HEK293 (cell line): ENCODE data around the gene CACNG4.

ENCODE experiments used
- CTCF ChIA-PET: fragments of 350-600 bp; formaldehyde crosslinking; extraction: SDS; loops from one replicate; lab custom pipeline; 2021; ENCODE audit warnings: antibody characterized with exemption; lab: Yijun Ruan, JAX
- POLR2A ChIA-PET: fragments of 300-600 bp; formaldehyde crosslinking; extraction: SDS; loops from one replicate; lab custom pipeline; 2020; ENCODE audit warnings: antibody characterized with exemption, inconsistent platforms; lab: Yijun Ruan, JAX
- H3K27ac ChIP-seq: fragments of 200-500 bp; sonication (Bioruptor generic); 2 replicates; pipeline ENCODE4 v1.5.1; 2014; ENCODE audit warnings: low read depth, low read length, control low read depth, inconsistent platforms; ENCODE audit errors: extremely low read depth
- H3K36me3 ChIP-seq, 2 experiments: fragments of 200-500 bp in 1 of 2; sonication (Bioruptor generic) in 1 of 2; 1 replicate in 1 of 2; 2 replicates in 1 of 2; pipeline ENCODE4 v1.5.1; 2014 to 2017; ENCODE audit warnings: inconsistent platforms in 2 of 2, low read length in 2 of 2; ENCODE audit not compliant: control insufficient read depth in 2 of 2, insufficient read depth in 1 of 2
- H3K4me1 ChIP-seq: fragments of 200-500 bp; sonication (Bioruptor generic); 2 replicates; pipeline ENCODE4 v1.5.1; 2014; ENCODE audit warnings: mild to moderate bottlenecking, low read length, inconsistent platforms; ENCODE audit not compliant: control insufficient read depth, insufficient read depth
- H3K4me3 ChIP-seq: 2 replicates; pipeline ENCODE4 v1.5.1; 2011; ENCODE audit warnings: low read depth, mild to moderate bottlenecking, control low read depth, low read length, moderate library complexity
- H3K9me3 ChIP-seq: fragments of 200-500 bp; sonication (Bioruptor generic); 2 replicates; pipeline ENCODE4 v1.5.1; 2014; ENCODE audit warnings: low read depth, low read length, inconsistent platforms; ENCODE audit not compliant: control insufficient read depth, insufficient read depth
- EGR2 ChIP-seq: fragments of 450-650 bp; formaldehyde crosslinking; IDR thresholded peaks from 2 replicates; pipeline ENCODE4 v1.5.1; 2016; ENCODE audit warnings: low read depth, missing biosample characterization, missing genetic modification characterization
- KLF1 ChIP-seq: fragments of 450-650 bp; formaldehyde crosslinking; IDR thresholded peaks from 2 replicates; pipeline ENCODE4 v1.5.1; 2016; ENCODE audit warnings: missing biosample characterization, missing genetic modification characterization
- RBAK ChIP-seq: fragments of 450-650 bp; formaldehyde crosslinking; IDR thresholded peaks from 2 replicates; pipeline ENCODE4 v1.5.1; 2016; ENCODE audit warnings: missing biosample characterization, missing genetic modification characterization
- SALL2 ChIP-seq: fragments of 450-650 bp; formaldehyde crosslinking; IDR thresholded peaks from 2 replicates; pipeline ENCODE4 v1.5.0; 2017; ENCODE audit warnings: missing biosample characterization, mild to moderate bottlenecking, missing genetic modification characterization, borderline replicate concordance
- SCRT1 ChIP-seq: fragments of 450-650 bp; formaldehyde crosslinking; IDR thresholded peaks from 2 replicates; pipeline ENCODE4 v1.5.1; 2016; ENCODE audit warnings: missing biosample characterization, missing genetic modification characterization, borderline replicate concordance
- SCRT2 ChIP-seq: fragments of 450-650 bp; formaldehyde crosslinking; IDR thresholded peaks from 2 replicates; pipeline ENCODE4 v1.5.1; 2016; ENCODE audit warnings: missing biosample characterization, missing genetic modification characterization
- SP7 ChIP-seq: fragments of 450-650 bp; formaldehyde crosslinking; IDR thresholded peaks from 2 replicates; pipeline ENCODE4 v1.5.1; 2016; ENCODE audit warnings: missing biosample characterization, missing genetic modification characterization
- ZBTB21 ChIP-seq: fragments of 450-650 bp; formaldehyde crosslinking; IDR thresholded peaks from 2 replicates; pipeline ENCODE4 v1.5.1; 2017; ENCODE audit warnings: missing biosample characterization, missing genetic modification characterization
- ZNF174 ChIP-seq: fragments of 450-650 bp; formaldehyde crosslinking; IDR thresholded peaks from 2 replicates; pipeline ENCODE4 v1.5.0; 2017; ENCODE audit warnings: missing biosample characterization, mild to moderate bottlenecking, missing genetic modification characterization
- ZNF202 ChIP-seq: fragments of 450-650 bp; formaldehyde crosslinking; IDR thresholded peaks from 2 replicates; pipeline ENCODE4 v1.5.1; 2016; ENCODE audit warnings: missing biosample characterization, missing genetic modification characterization, borderline replicate concordance
- ZNF292 ChIP-seq: fragments of 450-650 bp; formaldehyde crosslinking; IDR thresholded peaks from 2 replicates; pipeline ENCODE4 v1.5.1; 2016; ENCODE audit warnings: low read depth, missing biosample characterization, missing genetic modification characterization, borderline replicate concordance
- ZNF354C ChIP-seq: fragments of 450-650 bp; formaldehyde crosslinking; IDR thresholded peaks from 2 replicates; pipeline ENCODE4 v1.5.1; 2016; ENCODE audit warnings: missing biosample characterization, missing genetic modification characterization, low read depth, borderline replicate concordance
- ZNF37A ChIP-seq: fragments of 450-650 bp; IDR thresholded peaks from 2 replicates; pipeline ENCODE4 v1.5.1; 2018; ENCODE audit warnings: missing biosample characterization, missing genetic modification characterization
- ZNF514 ChIP-seq: fragments of 450-650 bp; formaldehyde crosslinking; IDR thresholded peaks from 2 replicates; pipeline ENCODE4 v1.5.1; 2016; ENCODE audit warnings: missing biosample characterization, missing genetic modification characterization
- ZNF558 ChIP-seq: fragments of 450-650 bp; formaldehyde crosslinking; IDR thresholded peaks from 2 replicates; pipeline ENCODE4 v1.5.1; 2016; ENCODE audit warnings: missing biosample characterization, missing genetic modification characterization
- ZNF561 ChIP-seq: fragments of 450-650 bp; IDR thresholded peaks from 2 replicates; pipeline ENCODE4 v1.5.1; 2018; ENCODE audit warnings: missing biosample characterization, missing genetic modification characterization, borderline replicate concordance
- ZNF621 ChIP-seq: fragments of 450-650 bp; formaldehyde crosslinking; IDR thresholded peaks from 2 replicates; pipeline ENCODE4 v1.5.1; 2017; ENCODE audit warnings: missing biosample characterization, missing genetic modification characterization
- ZNF707 ChIP-seq: fragments of 450-650 bp; formaldehyde crosslinking; IDR thresholded peaks from 2 replicates; pipeline ENCODE4 v1.5.1; 2016; ENCODE audit warnings: missing biosample characterization, missing genetic modification characterization
- ZNF843 ChIP-seq: fragments of 450-650 bp; formaldehyde crosslinking; IDR thresholded peaks from 2 replicates; pipeline ENCODE4 v1.5.1; 2016; ENCODE audit warnings: missing biosample characterization, missing genetic modification characterization
- ZSCAN16 ChIP-seq: fragments of 450-650 bp; formaldehyde crosslinking; IDR thresholded peaks from 2 replicates; pipeline ENCODE4 v1.5.1; 2016; ENCODE audit warnings: missing biosample characterization, missing genetic modification characterization
- TF ChIP-seq, protein P1 (sequence below): fragments of 450-650 bp; formaldehyde crosslinking; IDR thresholded peaks from 2 replicates; pipeline ENCODE4; 2016; ENCODE audit warnings: missing biosample characterization, missing genetic modification characterization
- TF ChIP-seq, protein P2 (sequence below): fragments of 450-650 bp; formaldehyde crosslinking; IDR thresholded peaks from 2 replicates; pipeline ENCODE4 v1.5.1; 2016; ENCODE audit warnings: missing biosample characterization, missing genetic modification characterization
- TF ChIP-seq, protein P3 (sequence below): fragments of 450-650 bp; formaldehyde crosslinking; IDR thresholded peaks from 2 replicates; pipeline ENCODE4 v1.5.0; 2017; ENCODE audit warnings: missing biosample characterization, missing genetic modification characterization, borderline replicate concordance

Gene CACNG4

DNA sequence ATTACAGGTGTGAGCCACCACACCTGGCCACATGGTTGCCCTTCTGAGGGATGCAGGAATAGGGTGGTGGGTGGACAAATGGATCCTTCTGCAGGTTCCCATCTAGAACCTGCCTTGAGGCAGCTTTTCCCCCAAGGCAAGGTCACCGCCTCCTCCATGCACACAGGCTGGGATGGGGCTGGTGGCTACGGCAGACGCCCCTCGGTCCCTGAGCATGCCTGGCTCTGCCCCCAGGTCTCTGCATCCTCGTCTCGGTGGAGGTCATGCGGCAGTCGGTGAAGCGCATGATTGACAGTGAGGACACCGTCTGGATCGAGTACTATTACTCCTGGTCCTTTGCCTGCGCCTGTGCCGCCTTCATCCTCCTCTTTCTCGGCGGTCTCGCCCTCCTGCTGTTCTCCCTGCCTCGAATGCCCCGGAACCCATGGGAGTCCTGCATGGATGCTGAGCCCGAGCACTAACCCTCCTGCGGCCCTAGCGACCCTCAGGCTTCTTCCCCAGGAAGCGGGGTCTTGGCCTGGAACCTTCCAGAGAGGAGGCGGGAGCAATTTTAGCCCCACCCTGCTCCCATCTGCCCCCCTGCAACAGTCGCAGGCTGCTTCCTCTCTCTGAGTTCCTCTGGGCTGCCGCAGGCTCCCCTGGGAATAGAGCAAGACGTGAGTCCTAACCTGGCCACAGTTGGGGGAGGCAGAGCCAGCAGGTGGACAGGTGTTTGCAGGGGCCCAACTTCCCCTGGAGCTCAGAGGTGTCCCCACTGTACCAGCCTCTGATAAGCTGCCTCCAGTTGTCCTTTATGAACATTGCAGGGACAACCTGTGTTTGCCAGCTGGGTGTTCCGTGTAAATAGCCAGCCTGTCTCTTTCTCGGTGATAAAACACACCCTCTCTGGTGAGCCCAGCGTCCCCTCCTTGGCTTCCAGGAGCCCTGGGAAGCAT, 91.6 kb downstream of the CACNG4 start:
- H3K4me3 ChIP-seq: no peak overlapping the region
- no peaks in the 10 kb centered on the region for H3K9me3 ChIP-seq
- H3K36me3 ChIP-seq: no peaks in the 10 kb centered on the region
- H3K27ac ChIP-seq: no peak overlapping the region
- TF ChIP-seq ZNF561 (tag by site-specific recombination) (no peak), ZNF292 (tag by site-specific recombination) (no peak), ZNF174 (tag by site-specific recombination) (no peak)
- TF ChIP-seq, all 188 proteins: peak for 0
- ChIA-PET CTCF (interaction anchor here (0.6 kb wide), 1 partner anchor 1035 kb away, joined by 4 read pairs; no protein-coding TSS in a partner anchor), POLR2A (no interaction called here)
- H3K4me1 ChIP-seq: no peaks in the 10 kb centered on the region

DNA sequence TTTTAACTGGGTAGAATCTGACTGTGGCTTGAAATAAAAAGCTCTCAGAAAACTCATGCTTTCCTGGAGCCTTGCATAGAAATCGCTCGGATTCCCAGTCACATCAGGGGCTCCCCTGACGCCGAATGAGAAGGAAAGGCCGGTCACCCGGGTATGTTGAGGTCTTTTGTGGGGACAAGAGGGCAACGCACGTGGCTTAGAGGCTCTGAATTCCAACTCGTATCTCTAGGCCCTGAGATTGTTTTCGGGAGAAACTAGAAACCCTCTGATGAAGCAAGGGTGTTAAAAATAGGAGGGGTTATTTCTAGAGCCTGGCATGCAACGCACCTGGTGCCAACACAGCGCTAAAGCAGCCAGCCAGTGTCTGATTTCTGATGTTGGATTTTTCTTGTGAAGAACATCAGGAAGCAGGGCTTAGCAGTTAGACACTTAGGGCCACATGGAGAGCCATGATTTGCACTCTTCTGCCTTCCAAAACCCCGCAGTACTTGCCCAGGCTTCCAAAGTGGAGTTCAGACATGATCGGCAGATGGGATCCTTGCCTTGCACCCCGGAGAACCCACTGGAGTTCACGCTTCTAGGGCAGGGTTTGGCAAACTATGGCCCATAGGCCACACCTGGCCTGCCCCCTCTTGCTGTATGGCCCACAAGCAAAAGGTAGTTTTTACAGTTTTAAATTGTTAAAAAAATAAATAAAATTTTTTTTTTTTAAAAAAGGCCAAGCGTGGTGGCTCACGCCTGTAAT, 92.4 kb downstream of the CACNG4 start:
- CTCF ChIA-PET: interaction anchor here (0.6 kb wide), 1 partner anchor 1035 kb away, joined by 4 read pairs; no protein-coding TSS in a partner anchor
- H3K4me3 ChIP-seq: no peak overlapping the region
- TF ChIP-seq, protein P1, sequence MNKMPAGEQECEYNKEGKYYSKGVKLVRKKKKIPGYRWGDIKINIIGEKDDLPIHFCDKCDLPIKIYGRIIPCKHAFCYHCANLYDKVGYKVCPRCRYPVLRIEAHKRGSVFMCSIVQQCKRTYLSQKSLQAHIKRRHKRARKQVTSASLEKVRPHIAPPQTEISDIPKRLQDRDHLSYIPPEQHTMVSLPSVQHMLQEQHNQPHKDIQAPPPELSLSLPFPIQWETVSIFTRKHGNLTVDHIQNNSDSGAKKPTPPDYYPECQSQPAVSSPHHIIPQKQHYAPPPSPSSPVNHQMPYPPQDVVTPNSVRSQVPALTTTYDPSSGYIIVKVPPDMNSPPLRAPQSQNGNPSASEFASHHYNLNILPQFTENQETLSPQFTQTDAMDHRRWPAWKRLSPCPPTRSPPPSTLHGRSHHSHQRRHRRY (tag by site-specific recombination): no peak
- TF ChIP-seq EGR2: no peak
- TF ChIP-seq, protein P2, sequence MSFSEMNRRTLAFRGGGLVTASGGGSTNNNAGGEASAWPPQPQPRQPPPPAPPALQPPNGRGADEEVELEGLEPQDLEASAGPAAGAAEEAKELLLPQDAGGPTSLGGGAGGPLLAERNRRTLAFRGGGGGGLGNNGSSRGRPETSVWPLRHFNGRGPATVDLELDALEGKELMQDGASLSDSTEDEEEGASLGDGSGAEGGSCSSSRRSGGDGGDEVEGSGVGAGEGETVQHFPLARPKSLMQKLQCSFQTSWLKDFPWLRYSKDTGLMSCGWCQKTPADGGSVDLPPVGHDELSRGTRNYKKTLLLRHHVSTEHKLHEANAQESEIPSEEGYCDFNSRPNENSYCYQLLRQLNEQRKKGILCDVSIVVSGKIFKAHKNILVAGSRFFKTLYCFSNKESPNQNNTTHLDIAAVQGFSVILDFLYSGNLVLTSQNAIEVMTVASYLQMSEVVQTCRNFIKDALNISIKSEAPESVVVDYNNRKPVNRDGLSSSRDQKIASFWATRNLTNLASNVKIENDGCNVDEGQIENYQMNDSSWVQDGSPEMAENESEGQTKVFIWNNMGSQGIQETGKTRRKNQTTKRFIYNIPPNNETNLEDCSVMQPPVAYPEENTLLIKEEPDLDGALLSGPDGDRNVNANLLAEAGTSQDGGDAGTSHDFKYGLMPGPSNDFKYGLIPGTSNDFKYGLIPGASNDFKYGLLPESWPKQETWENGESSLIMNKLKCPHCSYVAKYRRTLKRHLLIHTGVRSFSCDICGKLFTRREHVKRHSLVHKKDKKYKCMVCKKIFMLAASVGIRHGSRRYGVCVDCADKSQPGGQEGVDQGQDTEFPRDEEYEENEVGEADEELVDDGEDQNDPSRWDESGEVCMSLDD (tag by site-specific recombination): no peak
- no peak for TF ChIP-seq RBAK (tag by site-specific recombination)
- TF ChIP-seq ZNF707: no peak
- no peak for TF ChIP-seq ZNF354C (tag by site-specific recombination)
- POLR2A ChIA-PET: no interaction called here
- H3K36me3 ChIP-seq: no peaks in the 10 kb centered on the region
- H3K27ac ChIP-seq: no peak overlapping the region
- no peaks in the 10 kb centered on the region for H3K4me1 ChIP-seq
- no peaks in the 10 kb centered on the region for H3K9me3 ChIP-seq

DNA sequence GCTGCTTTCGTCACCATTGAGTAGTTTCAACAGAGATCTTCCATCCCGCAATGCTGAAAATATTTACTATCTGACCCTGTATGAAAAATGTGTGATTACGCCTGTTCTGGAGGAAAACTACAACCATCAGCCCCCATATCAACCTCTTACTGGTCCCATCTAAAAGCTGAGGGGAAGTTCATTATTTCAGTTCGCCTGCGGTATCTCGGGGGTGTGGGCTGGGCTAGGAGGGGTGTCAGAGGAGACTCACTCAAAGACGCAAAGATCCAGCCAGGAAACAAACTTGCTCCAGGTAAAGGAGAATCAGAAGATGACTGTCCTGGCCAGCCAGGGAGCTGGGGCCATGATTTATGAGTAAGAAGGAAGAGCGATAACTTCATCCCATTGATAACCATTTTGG, 93.5 kb downstream of the CACNG4 start:
- no peaks in the 10 kb centered on the region for H3K36me3 ChIP-seq
- no peak overlapping the region for H3K4me3 ChIP-seq
- H3K27ac ChIP-seq: no peak overlapping the region
- POLR2A ChIA-PET: no interaction called here
- no peaks in the 10 kb centered on the region for H3K9me3 ChIP-seq
- CTCF ChIA-PET: interaction anchor here (0.6 kb wide), 1 partner anchor 91 kb away, joined by 3 read pairs; no protein-coding TSS in a partner anchor
- H3K4me1 ChIP-seq: no peaks in the 10 kb centered on the region
- TF ChIP-seq ZSCAN16 (tag by site-specific recombination): no peak
- TF ChIP-seq ZNF558 (tag by site-specific recombination): no peak
- no peak for TF ChIP-seq KLF1 (tag by site-specific recombination)
- TF ChIP-seq SCRT1 (tag by site-specific recombination): no peak
- no peak for TF ChIP-seq ZNF621 (tag by site-specific recombination)
- no peak for TF ChIP-seq ZNF202 (tag by site-specific recombination)
- TF ChIP-seq SALL2: no peak
- no peak for TF ChIP-seq ZNF37A (tag by site-specific recombination)
- no peak for TF ChIP-seq SCRT2 (tag by site-specific recombination)
- TF ChIP-seq ZNF514 (tag by site-specific recombination): no peak
- TF ChIP-seq, protein P3, sequence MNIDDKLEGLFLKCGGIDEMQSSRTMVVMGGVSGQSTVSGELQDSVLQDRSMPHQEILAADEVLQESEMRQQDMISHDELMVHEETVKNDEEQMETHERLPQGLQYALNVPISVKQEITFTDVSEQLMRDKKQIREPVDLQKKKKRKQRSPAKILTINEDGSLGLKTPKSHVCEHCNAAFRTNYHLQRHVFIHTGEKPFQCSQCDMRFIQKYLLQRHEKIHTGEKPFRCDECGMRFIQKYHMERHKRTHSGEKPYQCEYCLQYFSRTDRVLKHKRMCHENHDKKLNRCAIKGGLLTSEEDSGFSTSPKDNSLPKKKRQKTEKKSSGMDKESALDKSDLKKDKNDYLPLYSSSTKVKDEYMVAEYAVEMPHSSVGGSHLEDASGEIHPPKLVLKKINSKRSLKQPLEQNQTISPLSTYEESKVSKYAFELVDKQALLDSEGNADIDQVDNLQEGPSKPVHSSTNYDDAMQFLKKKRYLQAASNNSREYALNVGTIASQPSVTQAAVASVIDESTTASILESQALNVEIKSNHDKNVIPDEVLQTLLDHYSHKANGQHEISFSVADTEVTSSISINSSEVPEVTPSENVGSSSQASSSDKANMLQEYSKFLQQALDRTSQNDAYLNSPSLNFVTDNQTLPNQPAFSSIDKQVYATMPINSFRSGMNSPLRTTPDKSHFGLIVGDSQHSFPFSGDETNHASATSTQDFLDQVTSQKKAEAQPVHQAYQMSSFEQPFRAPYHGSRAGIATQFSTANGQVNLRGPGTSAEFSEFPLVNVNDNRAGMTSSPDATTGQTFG (tag by site-specific recombination): no peak
- no peak for TF ChIP-seq SP7 (tag by site-specific recombination)
- no peak for TF ChIP-seq ZNF843
- no peak for TF ChIP-seq ZBTB21 (tag by site-specific recombination)
